ENCODE data around the gene CENPH. TPM values are rescaled to one million over a fixed set of nuclear protein-coding genes. Genes with fewer than 3 reads are reported as not detected.

Gene CENPH
- polyA plus RNA-seq, 1 of the 3 experiments (the other 2 are of a cell fraction): 14.6 TPM

DNA sequence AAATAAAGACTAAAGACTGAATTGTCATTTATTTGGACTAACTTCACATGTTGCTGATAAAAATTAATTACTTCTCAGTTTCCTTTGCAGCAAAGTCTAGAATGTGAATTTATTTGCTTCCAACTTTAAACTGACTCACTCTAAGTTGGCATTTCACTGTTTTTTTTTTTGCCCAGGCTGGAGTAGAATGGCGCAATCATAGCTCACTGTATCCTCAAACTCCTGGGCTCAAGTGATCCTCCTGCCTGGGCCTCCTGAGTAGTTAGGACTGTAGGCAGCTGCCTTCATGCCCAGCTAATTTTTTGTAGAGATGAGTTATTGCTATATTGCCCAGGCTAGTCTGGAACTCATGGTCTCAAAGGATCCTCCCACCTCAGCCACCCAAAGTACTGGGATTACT is 18.9 kb upstream of the CENPH start:
- H3K36me3 ChIP-seq (replicated peaks in 1 of 2; ENCODE audit: control insufficient read depth in 1 of 2, insufficient read depth in 2 of 2, low read length in 1 of 2): peaks cover 27 to 35% of the 10 kb centered on the region in 2 experiments
- no peak overlapping the region for H2AFZ ChIP-seq (ENCODE audit: low read depth)
- H4K20me1 ChIP-seq (ENCODE audit: insufficient read depth): peaks cover 3% of the 10 kb centered on the region; the same call in 1 of the 2 replicates
- H3K79me2 ChIP-seq (ENCODE audit: insufficient read depth): peaks cover 67% of the 10 kb centered on the region
- POLR2A ChIA-PET: interaction anchor here (0.6 kb wide), 1 partner anchor 327 kb away, joined by 3 read pairs; no protein-coding TSS in a partner anchor
- CTCF ChIA-PET: no interaction called here
- no peaks in the 10 kb centered on the region for H3K27me3 ChIP-seq (ENCODE audit: insufficient read depth)
- peaks cover 14% of the 10 kb centered on the region for H3F3A ChIP-seq (replicated peaks; ENCODE audit: insufficient read depth)
- H3K4me2 ChIP-seq: no peak overlapping the region
- no peak overlapping the region for H3K27ac ChIP-seq (ENCODE audit: low read depth in 2 of 2, low read length in 1 of 2)
- TF ChIP-seq CHD2 (IDR thresholded peaks at IDR 0.05; ENCODE audit: low read length, partially characterized antibody) (no peak), USF2 (IDR thresholded peaks at IDR 0.05; ENCODE audit: borderline replicate concordance, low read depth, low read length) (no peak), GABPA (IDR thresholded peaks at IDR 0.05; ENCODE audit: low read depth) (no peak), CTCF (IDR thresholded peaks at IDR 0.05) (no peak), YY1 (IDR thresholded peaks at IDR 0.05; ENCODE audit: low read depth) (no peak), RCOR1 (IDR thresholded peaks at IDR 0.05; ENCODE audit: low read length) (no peak), JUND (IDR thresholded peaks at IDR 0.05) (no peak), SIN3A (IDR thresholded peaks at IDR 0.05; ENCODE audit: borderline replicate concordance, low read depth, low read length) (no peak), POLR2AphosphoS5 (IDR thresholded peaks at IDR 0.05; ENCODE audit: low read depth, low read length) (no peak)
- no peaks in the 10 kb centered on the region for H3K9me2 ChIP-seq
- 92% methylated on average over 1 of the region's 1 CpG for WGBS (ENCODE audit: low lambda C conversion rate)
- peaks cover 10 to 11% of the 10 kb centered on the region in 2 experiments; a peak in 3 of 4 replicates for H3K4me1 ChIP-seq (ENCODE audit: control insufficient read depth in 1 of 2, insufficient read depth in 2 of 2, low read depth in 1 of 2, low read length in 1 of 2)
- no peak for DNase-seq
- no peaks in the 10 kb centered on the region for H3K9me3 ChIP-seq
- no peak overlapping the region for H3K4me3 ChIP-seq (ENCODE audit: low read depth in 2 of 2, low read length in 1 of 2)
- H3K9ac ChIP-seq: no peak overlapping the region

- H3K9ac ChIP-seq: no peak overlapping the region
- WGBS (ENCODE audit: low lambda C conversion rate): 97% methylated on average over 3 of the region's 3 CpGs
- ChIA-PET CTCF (no interaction called here), POLR2A (interaction anchor here (0.6 kb wide), 1 partner anchor 326 kb away, joined by 3 read pairs; no protein-coding TSS in a partner anchor)
- H4K20me1 ChIP-seq (ENCODE audit: insufficient read depth): peaks cover 3% of the 10 kb centered on the region; the same call in 1 of the 2 replicates
- H2AFZ ChIP-seq (ENCODE audit: low read depth): no peak overlapping the region
- no peaks in the 10 kb centered on the region for H3K27me3 ChIP-seq (ENCODE audit: insufficient read depth)
- peaks cover 12% of the 10 kb centered on the region for H3F3A ChIP-seq (replicated peaks; ENCODE audit: insufficient read depth)
- H3K79me2 ChIP-seq (ENCODE audit: insufficient read depth): peaks cover 67% of the 10 kb centered on the region
- no peak overlapping the region for H3K4me2 ChIP-seq
- H3K4me1 ChIP-seq (ENCODE audit: control insufficient read depth in 1 of 2, insufficient read depth in 2 of 2, low read depth in 1 of 2, low read length in 1 of 2): peaks cover 10 to 11% of the 10 kb centered on the region in 2 experiments; a peak in 3 of 4 replicates
- no peak overlapping the region for H3K27ac ChIP-seq (ENCODE audit: low read depth in 2 of 2, low read length in 1 of 2)
- H3K9me2 ChIP-seq: no peaks in the 10 kb centered on the region
- no peak for DNase-seq
- H3K9me3 ChIP-seq: no peaks in the 10 kb centered on the region
- H3K4me3 ChIP-seq (ENCODE audit: low read depth in 2 of 2, low read length in 1 of 2): no peak overlapping the region
- peaks cover 30 to 37% of the 10 kb centered on the region in 2 experiments for H3K36me3 ChIP-seq (replicated peaks in 1 of 2; ENCODE audit: control insufficient read depth in 1 of 2, insufficient read depth in 2 of 2, low read length in 1 of 2)
- TF ChIP-seq, protein P1, sequence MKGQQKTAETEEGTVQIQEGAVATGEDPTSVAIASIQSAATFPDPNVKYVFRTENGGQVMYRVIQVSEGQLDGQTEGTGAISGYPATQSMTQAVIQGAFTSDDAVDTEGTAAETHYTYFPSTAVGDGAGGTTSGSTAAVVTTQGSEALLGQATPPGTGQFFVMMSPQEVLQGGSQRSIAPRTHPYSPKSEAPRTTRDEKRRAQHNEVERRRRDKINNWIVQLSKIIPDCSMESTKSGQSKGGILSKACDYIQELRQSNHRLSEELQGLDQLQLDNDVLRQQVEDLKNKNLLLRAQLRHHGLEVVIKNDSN (IDR thresholded peaks at IDR 0.05; ENCODE audit: borderline replicate concordance, low read depth): no peak
- TF ChIP-seq REST (IDR thresholded peaks at IDR 0.05; ENCODE audit: low read depth, low read length) (no peak), FOXJ3 (CRISPR knock-in tag; IDR thresholded peaks at IDR 0.05) (no peak), RCOR1 (IDR thresholded peaks at IDR 0.05; ENCODE audit: low read length) (no peak), PBX3 (IDR thresholded peaks at IDR 0.05) (no peak), MEF2A (IDR thresholded peaks at IDR 0.05; ENCODE audit: borderline replicate concordance, low read depth) (no peak), YY1 (IDR thresholded peaks at IDR 0.05; ENCODE audit: low read depth) (no peak), POLR2AphosphoS5 (IDR thresholded peaks at IDR 0.05; ENCODE audit: low read depth, low read length) (no peak)
- TF ChIP-seq, protein P2, sequence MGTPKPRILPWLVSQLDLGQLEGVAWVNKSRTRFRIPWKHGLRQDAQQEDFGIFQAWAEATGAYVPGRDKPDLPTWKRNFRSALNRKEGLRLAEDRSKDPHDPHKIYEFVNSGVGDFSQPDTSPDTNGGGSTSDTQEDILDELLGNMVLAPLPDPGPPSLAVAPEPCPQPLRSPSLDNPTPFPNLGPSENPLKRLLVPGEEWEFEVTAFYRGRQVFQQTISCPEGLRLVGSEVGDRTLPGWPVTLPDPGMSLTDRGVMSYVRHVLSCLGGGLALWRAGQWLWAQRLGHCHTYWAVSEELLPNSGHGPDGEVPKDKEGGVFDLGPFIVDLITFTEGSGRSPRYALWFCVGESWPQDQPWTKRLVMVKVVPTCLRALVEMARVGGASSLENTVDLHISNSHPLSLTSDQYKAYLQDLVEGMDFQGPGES (IDR thresholded peaks at IDR 0.05; ENCODE audit: low read depth, low read length): no peak
Observed at GRCh38 chr5:69170969-69171368, 18.4 kb upstream of the CENPH start.

All from SK-N-SH (cell line).